Eye (tissue), 1 donor: ENCODE measurements around the gene RSRC2.
A peak's percentile ranks its signal among the peaks of the same experiment; 100 is the strongest.
"Not testable (repeated sequence)": the region's sequence is repeated elsewhere in the genome, so short reads cannot be mapped to it uniquely, and the experiment has no call there.

Experiments
- DNase-seq: peaks from one replicate; pipeline ENCODE4 v3.0.0-alpha.2; 2015

The RSRC2 gene

GRCh38 chr12:122483969-122484368, 42.8 kb downstream of the RSRC2 start:
- DNase-seq, result no peak

- DNase-seq, result no peak
These were observed 44.9 kb downstream of the RSRC2 start for GRCh38 chr12:122481861-122482260.

- no peak for DNase-seq
These were observed 46.0 kb downstream of the RSRC2 start for GRCh38 chr12:122480753-122481152.

GRCh38 chr12:122474324-122474716, 52.4 kb downstream of the RSRC2 start:
- no peak for DNase-seq

- no peak for DNase-seq
These were observed 53.0 kb downstream of the RSRC2 start for GRCh38 chr12:122473543-122474323.

- DNase-seq, result peak; percentile 75
These were observed 55.2 kb downstream of the RSRC2 start for GRCh38 chr12:122471324-122472226.

- not testable (repeated sequence) for DNase-seq
These were observed 56.2 kb downstream of the RSRC2 start for GRCh38 chr12:122470576-122470975.

- not testable (repeated sequence) for DNase-seq
These were observed 56.9 kb downstream of the RSRC2 start for GRCh38 chr12:122469856-122470255.

GRCh38 chr12:122467983-122468382, 58.8 kb downstream of the RSRC2 start:
- DNase-seq, result no peak

GRCh38 chr12:122464317-122465042, 62.3 kb downstream of the RSRC2 start:
- peak; percentile 35 for DNase-seq

GRCh38 chr12:122460641-122461040, 66.1 kb downstream of the RSRC2 start:
- no peak for DNase-seq

GRCh38 chr12:122460061-122460460, 66.7 kb downstream of the RSRC2 start:
- DNase-seq, result no peak

- DNase-seq, result no peak
These were observed 67.5 kb downstream of the RSRC2 start for GRCh38 chr12:122459211-122459610.

GRCh38 chr12:122458105-122459035, 68.4 kb downstream of the RSRC2 start:
- DNase-seq, result no peak

- DNase-seq, result no peak
These were observed 69.1 kb downstream of the RSRC2 start for GRCh38 chr12:122457627-122458026.

GRCh38 chr12:122454739-122455138, 72.0 kb downstream of the RSRC2 start:
- no peak for DNase-seq

GRCh38 chr12:122454250-122454721, 72.5 kb downstream of the RSRC2 start:
- DNase-seq, result no peak
